Ectodermal cell (in vitro differentiated cells): ENCODE results near the gene ZNF407.

Experiments
- H3K27ac ChIP-seq: 2 replicates; pipeline ENCODE4 v1.7.0; 2013; ENCODE audit warnings: mild to moderate bottlenecking, low read depth, low read length; ENCODE audit not compliant: insufficient read depth, poor library complexity, severe bottlenecking
- H3K27me3 ChIP-seq: 2 replicates; pipeline ENCODE4 v1.7.0; 2013; ENCODE audit warnings: mild to moderate bottlenecking, low read length; ENCODE audit not compliant: insufficient read depth, control insufficient read depth, poor library complexity, severe bottlenecking
- H3K36me3 ChIP-seq: one replicate; pipeline ENCODE4 v1.7.0; 2013; ENCODE audit warnings: low read length; ENCODE audit not compliant: control insufficient read depth, insufficient read depth
- H3K4me1 ChIP-seq: one replicate; pipeline ENCODE4 v1.7.0; 2013; ENCODE audit warnings: low read length; ENCODE audit not compliant: control insufficient read depth, insufficient read depth
- H3K4me3 ChIP-seq: 2 replicates; pipeline ENCODE4 v1.7.0; 2013; ENCODE audit warnings: low read depth, low read length, control low read depth; ENCODE audit not compliant: insufficient read depth
- H3K9me3 ChIP-seq: 2 replicates; pipeline ENCODE4 v1.7.0; 2013; ENCODE audit warnings: mild to moderate bottlenecking, low read length, moderate library complexity; ENCODE audit not compliant: control insufficient read depth
- WGBS, 2 experiments: methylation state at CpG; one replicate each; pipeline ENCODE4 v1.1.7; 2013; ENCODE audit warnings: missing lambda C conversion rate in 2 of 2; 5-methylcytosine and 5-hydroxymethylcytosine counted together

Gene ZNF407

DNA sequence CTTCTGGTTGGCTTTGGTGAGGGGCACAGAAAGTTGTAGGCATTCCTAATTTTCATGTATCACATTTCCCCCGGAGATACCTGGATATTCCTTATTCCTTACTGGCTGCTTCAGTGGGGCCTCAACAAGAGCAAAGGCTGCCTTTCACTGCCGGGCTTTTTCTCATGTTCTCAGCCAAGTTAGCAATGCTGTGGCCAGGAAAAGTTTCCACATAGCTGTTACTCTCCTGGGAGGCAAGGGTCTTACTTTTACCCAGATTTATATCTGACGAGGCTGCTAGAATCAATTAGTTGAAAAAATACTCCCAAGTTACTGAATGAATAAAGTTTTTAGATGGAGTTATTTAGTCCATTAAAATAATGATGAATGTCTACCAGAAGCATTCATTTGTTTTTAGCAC is 230.5 kb downstream of the ZNF407 start:
- WGBS, 2 experiments = 90 to 92% methylated on average over 3 of the region's 3 CpGs
- Histone ChIP-seq H3K27ac (no peak overlapping the region), H3K4me1 (no peaks in the 10 kb centered on the region), H3K36me3 (no peaks in the 10 kb centered on the region), H3K9me3 (no peaks in the 10 kb centered on the region), H3K27me3 (no peaks in the 10 kb centered on the region), H3K4me3 (no peak overlapping the region)

DNA sequence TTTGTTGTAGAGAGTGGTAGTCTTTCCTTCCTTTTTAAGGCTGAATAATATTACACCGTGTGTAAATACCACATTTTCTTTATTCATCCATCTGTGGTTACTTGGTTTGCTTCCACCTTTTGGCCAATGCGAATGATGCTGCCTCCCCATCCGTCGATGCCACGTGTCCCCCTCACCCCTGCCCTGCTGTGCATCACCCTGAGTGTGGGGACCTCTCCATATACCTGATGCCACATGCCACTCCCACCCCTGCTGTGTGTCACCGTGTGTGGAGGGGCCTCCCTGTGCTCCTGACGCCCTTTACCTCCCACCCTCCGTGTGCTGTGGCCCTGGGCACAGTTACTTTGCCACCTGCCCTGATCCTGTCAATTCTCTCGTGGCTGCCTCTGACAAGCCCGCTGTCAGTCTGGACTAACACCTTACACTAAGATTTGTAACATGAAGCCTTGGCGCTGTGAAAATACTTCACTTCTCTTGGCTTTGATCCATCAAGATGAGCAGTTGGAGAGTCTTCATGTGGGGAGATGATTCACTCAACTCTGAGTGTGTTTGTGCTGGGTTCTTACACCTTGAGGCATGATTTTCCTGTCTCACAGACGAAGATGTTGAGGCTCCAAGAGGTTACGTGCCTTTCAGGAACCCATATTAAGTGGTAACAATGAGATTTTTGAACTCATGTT is 234.0 kb downstream of the ZNF407 start:
- Histone ChIP-seq H3K9me3 (no peaks in the 10 kb centered on the region), H3K4me1 (peaks cover 4% of the 10 kb centered on the region), H3K27me3 (no peaks in the 10 kb centered on the region), H3K4me3 (no peak overlapping the region), H3K36me3 (no peaks in the 10 kb centered on the region), H3K27ac (no peak overlapping the region)
- 94 to 95% methylated on average over 13 of the region's 13 CpGs for WGBS, 2 experiments

DNA sequence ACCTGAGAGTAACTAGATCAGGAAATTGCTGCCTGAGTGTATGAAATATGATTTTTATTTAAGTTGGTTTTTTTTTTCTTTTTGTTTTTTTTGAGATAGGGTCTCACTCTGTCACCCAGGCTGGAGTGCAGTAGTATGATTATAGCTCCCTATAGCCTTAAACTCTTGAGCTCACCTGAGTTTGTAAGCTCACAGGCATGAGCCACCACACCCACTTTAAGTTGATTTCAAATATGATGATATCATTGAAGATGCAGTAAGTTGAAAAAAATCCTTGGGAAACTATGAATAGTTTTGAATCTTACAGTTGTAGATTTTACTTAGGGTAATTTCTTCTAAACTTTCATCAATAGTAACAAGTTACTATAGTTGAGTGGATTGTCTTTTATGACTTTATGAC is 234.7 kb downstream of the ZNF407 start:
- H3K27me3 ChIP-seq = no peaks in the 10 kb centered on the region
- H3K4me3 ChIP-seq = no peak overlapping the region
- H3K4me1 ChIP-seq = peaks cover 4% of the 10 kb centered on the region
- H3K36me3 ChIP-seq = no peaks in the 10 kb centered on the region
- H3K9me3 ChIP-seq = no peaks in the 10 kb centered on the region
- H3K27ac ChIP-seq = no peak overlapping the region

DNA sequence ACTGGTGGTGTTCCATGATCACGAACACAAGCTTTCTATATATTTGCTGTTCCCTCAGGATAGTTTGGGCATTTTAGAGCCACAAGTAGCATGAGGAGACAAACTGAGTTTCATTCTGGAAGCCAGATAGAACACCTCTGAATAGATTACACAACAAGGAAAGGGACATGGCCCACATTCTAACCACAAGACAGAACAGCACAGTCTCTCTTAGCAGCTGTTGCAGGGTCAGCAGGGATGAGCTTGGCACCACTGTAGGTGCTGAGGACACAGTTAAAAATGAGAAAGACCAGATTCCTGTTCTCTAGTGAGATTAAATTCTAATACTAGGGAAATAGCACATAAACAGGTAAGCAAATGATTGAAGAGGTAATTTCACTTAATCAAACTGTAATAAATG is 235.3 kb downstream of the ZNF407 start:
- Histone ChIP-seq H3K27ac (no peak overlapping the region), H3K4me1 (peaks cover 4% of the 10 kb centered on the region), H3K4me3 (no peak overlapping the region), H3K27me3 (no peaks in the 10 kb centered on the region), H3K36me3 (no peaks in the 10 kb centered on the region), H3K9me3 (no peaks in the 10 kb centered on the region)
- 92 to 95% methylated on average over 1 of the region's 1 CpG for WGBS, 2 experiments

DNA sequence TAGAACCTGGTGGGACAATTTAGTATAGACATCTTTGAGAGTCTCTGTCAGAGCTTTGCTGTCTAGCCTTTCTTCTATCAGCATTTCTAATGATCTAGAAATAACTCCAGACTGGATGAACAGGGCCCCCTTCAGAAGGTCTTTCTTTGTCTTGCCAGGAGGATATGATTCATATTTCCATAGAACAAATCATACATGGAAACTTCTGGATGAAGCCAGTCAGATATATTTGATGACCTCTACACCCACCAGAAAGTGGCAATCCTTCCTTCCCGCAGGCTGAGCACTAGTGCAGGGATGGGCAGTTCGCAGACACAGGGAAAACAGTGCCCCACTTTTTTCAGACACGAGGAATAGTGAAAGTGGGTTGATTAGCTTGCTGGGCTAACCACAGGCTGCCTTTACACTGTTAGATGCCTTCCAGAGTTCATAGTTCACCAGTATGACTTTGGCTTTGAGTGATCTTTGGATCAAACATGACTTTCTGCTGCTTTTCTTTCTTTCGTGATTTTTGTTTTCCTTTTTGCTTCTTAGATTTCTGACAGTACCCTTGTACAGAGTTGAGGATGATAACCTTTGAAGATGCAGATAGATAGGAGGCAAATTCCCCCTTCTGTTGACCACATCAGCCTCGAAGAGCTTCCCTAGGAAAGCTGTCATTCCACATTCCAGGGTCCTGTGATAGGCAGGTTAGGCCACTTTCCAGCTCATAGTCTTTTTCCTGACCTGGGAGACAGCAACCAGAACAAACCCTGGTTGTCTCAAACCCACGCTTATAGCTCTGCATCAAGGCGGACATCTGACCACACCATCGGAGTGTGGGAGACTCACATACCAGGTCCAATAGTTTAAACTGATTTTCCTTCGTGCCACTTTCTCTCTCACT is 237.0 kb downstream of the ZNF407 start:
- Histone ChIP-seq H3K27me3 (no peaks in the 10 kb centered on the region), H3K4me3 (no peak overlapping the region), H3K36me3 (no peaks in the 10 kb centered on the region), H3K27ac (no peak overlapping the region), H3K4me1 (peaks cover 4% of the 10 kb centered on the region), H3K9me3 (no peaks in the 10 kb centered on the region)
- WGBS, 2 experiments = 90 to 93% methylated on average over 9 of the region's 9 CpGs

DNA sequence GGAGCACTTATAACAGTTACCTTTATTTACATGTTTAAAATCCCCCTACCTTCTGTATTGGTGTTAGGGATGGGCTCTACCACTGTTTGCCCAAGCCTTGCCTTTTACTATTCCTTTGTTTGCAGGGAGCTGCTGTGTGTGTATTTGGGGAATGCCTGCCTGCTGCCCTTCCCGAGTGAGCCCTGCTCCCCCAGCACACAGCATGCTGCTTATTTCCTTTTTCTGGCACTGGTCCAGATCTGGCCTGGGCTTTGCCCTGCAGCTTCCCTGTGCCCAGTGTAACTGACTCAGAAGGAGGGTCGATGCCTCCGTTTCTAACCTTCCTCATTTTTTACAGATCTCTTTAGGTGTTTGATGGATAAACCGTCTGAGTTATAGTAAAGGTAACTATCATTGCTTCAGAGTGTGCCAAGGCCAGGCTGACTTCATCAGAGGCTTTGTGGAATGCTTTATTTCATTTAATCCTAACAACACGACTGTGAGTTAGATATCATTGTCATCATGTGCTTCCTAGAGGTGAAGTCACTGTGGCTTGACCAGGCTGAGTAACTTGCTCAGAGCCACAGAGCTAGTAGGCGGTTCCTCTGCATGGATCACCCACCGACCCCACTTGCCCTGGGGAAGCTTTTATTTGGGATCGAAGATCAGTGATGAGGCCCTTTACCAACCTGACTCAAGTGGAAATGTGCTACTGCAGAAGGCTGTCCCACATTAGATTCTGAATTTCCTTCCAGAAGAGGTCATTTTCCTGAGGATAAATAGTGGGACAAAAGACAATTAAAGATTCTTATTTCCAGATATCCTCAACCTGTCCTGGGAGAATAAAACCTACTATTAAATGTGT is 238.8 kb downstream of the ZNF407 start:
- Histone ChIP-seq H3K27ac (peak overlapping the region; percentile 5), H3K27me3 (no peaks in the 10 kb centered on the region), H3K9me3 (no peaks in the 10 kb centered on the region), H3K36me3 (no peaks in the 10 kb centered on the region), H3K4me1 (peaks cover 4% of the 10 kb centered on the region), H3K4me3 (no peak overlapping the region)
- 72 to 80% methylated on average over 7 to 8 of the region's 8 CpGs for WGBS, 2 experiments

DNA sequence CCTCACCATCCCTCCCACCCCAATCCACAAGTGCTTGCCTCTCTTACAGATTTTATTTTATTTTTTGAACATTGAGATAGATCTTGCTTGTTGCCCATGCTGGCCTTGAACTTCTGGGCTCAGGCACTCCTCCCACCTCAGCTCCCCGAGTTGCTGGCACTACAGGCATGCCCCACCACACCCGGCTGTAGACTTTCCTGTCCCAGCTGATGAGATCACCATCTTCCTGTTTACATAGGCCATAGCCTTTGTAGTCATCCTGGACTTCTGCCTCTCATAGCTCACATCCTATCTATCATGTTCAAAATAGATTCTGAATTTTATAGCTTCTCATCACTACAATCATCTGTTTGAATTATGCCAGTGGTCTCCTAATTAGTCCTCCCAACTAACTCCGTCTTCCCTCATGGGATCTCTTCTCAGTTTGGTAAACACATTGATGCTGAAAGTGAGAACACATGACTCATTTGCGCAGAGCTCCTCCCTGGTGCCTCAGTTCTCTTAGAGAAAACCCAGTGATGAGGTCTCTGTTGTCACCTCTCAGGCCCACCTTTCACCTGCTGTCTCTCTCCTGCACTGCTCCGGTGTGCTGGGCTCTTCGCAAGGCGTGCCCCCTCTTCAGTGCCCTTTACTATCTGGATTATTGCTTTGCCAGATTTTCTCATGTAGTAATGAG is 243.0 kb downstream of the ZNF407 start:
- H3K27ac ChIP-seq = no peak overlapping the region
- WGBS, 2 experiments = 94% methylated on average over 7 of the region's 7 CpGs
- H3K9me3 ChIP-seq = no peaks in the 10 kb centered on the region
- no peak overlapping the region for H3K4me3 ChIP-seq
- peaks cover 4% of the 10 kb centered on the region for H3K4me1 ChIP-seq
- no peaks in the 10 kb centered on the region for H3K27me3 ChIP-seq
- H3K36me3 ChIP-seq = no peaks in the 10 kb centered on the region

DNA sequence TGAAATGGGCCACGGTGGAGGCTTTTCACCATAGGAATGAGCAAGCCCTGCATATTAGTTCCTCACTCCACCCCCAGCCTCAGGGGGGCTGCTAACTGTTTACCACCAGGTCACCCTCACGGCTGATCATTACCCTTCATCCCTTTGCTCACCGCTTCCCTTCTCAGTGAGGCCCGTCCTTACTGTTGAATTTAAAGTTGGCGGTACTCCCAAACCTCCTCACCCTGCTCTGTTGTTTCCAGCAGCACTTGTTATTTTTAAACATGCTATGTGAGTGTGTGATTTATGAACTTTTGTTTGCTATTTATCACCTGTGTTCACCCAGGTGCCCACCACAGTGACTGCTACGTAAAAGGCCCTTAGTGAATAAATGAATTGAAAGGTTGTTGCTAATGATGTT is 243.6 kb downstream of the ZNF407 start:
- Histone ChIP-seq H3K4me3 (no peak overlapping the region), H3K4me1 (peaks cover 2% of the 10 kb centered on the region), H3K9me3 (no peaks in the 10 kb centered on the region), H3K27me3 (no peaks in the 10 kb centered on the region), H3K27ac (no peak overlapping the region), H3K36me3 (no peaks in the 10 kb centered on the region)
- WGBS, 2 experiments = 84 to 87% methylated on average over 6 of the region's 6 CpGs

DNA sequence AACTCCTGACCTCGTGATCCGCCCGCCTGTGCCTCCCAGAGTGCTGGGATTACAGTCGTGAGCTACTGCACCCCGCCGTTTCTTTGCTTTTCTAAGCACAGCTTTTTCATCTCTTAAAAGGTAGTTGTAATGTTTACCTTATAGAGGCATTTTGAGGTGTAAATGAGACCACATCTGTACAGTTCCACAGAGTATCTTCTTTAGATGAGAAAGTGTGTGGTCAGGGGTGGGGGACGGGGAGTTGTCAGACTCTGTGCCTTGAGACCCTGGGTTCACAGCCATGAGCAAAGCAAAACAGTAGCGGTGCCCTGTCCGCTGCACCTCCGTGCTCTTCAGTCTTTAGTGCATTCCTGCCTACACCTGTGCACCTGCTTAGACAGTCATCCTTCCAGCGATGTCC is 251.6 kb downstream of the ZNF407 start:
- WGBS, 2 experiments = 95% methylated on average over 11 of the region's 11 CpGs
- Histone ChIP-seq H3K27me3 (no peaks in the 10 kb centered on the region), H3K9me3 (no peaks in the 10 kb centered on the region), H3K36me3 (no peaks in the 10 kb centered on the region), H3K4me3 (no peak overlapping the region), H3K27ac (no peak overlapping the region), H3K4me1 (no peaks in the 10 kb centered on the region)
